Retinal pigment epithelial cell (primary cell): Measurements from ENCODE around the gene SNRNP200.

Experiments
- DNase-seq: peaks from one replicate; pipeline ENCODE4 v3.0.0-alpha.2; 2010; ENCODE audit warnings: low read depth
- H3K4me3 ChIP-seq: 2 replicates; pipeline ENCODE4 v1.5.1; 2011; ENCODE audit warnings: mild to moderate bottlenecking, low read length, control low read depth, moderate library complexity
- CTCF ChIP-seq: conservative IDR thresholded peaks from 2 replicates; pipeline ENCODE4 v1.5.1; 2011; ENCODE audit warnings: low read depth, low read length, control low read depth, inconsistent platforms

The SNRNP200 gene

GRCh38 chr2:96251721-96252292, 53.5 kb downstream of the SNRNP200 start:
- DNase-seq, result peak; percentile 87
- H3K4me3 ChIP-seq, result no peak overlapping the region
- no peak for TF ChIP-seq CTCF

DNA sequence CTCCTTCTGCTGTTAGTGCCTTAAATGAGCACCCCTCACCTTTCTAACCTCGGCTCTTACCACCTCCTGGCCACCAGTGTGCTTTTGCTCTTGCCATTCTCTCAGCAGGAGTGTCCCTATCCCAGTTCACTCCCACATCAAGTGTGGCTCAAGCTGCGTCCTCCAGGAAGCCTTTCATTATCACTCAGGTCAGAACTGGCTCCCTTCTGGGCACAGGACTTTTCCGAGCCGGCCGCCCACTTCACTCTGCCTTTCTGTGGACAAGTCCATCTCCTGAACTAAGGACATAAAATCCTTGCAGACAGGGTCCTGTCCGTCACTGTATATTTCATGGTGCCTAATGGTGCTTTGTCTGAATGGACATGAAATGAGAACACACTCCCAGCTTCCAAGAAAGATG, 55.2 kb downstream of the SNRNP200 start:
- no peak for DNase-seq
- no peak overlapping the region for H3K4me3 ChIP-seq
- TF ChIP-seq CTCF, result no peak

- DNase-seq, result no peak
- no peak for TF ChIP-seq CTCF
Measured at GRCh38 chr2:96249654-96250053, 55.7 kb downstream of the SNRNP200 start.

GRCh38 chr2:96248624-96249023, 56.7 kb downstream of the SNRNP200 start:
- no peak for DNase-seq
- TF ChIP-seq CTCF, result no peak
- no peak overlapping the region for H3K4me3 ChIP-seq

More at GRCh38 chr2:96249654-96250053, 55.7 kb downstream of the SNRNP200 start:
- H3K4me3 ChIP-seq, result no peak overlapping the region

DNA sequence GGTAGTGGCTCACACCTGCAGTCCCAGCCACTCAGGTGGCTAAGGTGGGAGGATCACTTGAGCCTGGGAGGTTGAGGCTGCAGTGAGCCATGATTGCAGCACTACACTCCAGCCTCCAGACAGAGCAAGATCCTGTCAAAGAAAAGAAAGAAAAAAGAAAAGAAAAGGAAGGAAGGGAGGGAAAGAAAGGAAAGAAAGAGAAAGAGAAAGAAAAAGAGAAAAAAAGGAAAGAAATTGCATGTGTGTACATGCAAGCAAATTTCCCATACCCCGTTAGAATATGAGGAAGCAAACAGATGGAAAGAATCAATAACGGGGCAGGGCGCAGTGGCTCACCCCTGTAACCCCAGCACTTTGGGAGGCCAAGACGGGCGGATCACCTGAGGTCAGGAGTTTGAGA, 57.5 kb downstream of the SNRNP200 start:
- DNase-seq, result no peak
- H3K4me3 ChIP-seq, result no peak overlapping the region
- no peak for TF ChIP-seq CTCF

DNA sequence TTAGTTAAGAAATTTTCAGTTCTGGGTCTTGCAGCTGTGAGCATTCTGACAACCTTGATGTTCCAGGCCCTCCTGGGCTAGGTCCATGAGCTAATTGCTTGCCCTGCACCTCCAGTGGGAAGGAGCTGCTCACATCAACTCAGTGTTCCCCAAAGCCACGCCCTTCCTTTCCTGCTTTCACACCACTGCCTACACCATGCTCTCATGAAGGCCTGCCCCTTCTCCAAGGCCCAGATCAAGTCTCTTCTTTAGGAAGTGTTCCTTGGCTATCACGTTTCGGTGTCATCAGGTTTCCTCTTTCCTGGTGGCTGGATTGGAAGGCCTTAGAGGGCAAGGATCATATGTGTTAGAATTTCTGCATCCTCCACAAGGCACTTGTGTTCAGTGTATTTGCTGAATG, 58.3 kb downstream of the SNRNP200 start:
- H3K4me3 ChIP-seq, result no peak overlapping the region
- no peak for DNase-seq
- TF ChIP-seq CTCF, result no peak

GRCh38 chr2:96245609-96246390, 59.5 kb downstream of the SNRNP200 start:
- TF ChIP-seq CTCF, result no peak
- DNase-seq, result no peak
- no peak overlapping the region for H3K4me3 ChIP-seq
